BE2C (cell line): Measurements from ENCODE around the gene DLX6.

ENCODE experiments used
- DNase-seq: peaks from one replicate; pipeline ENCODE4 v3.0.0-alpha.2; 2020
- H3K27me3 ChIP-seq: fragments of 250-450 bp; sonication (Bioruptor Pico); 2 replicates; pipeline ENCODE4 v1.5.1; 2020; ENCODE audit warnings: mild to moderate bottlenecking
- H3K36me3 ChIP-seq: fragments of 250-450 bp; sonication (Bioruptor Pico); 2 replicates; pipeline ENCODE4 v1.5.1; 2020; ENCODE audit warnings: mild to moderate bottlenecking
- H3K4me1 ChIP-seq: fragments of 250-450 bp; sonication (Bioruptor Pico); 2 replicates; pipeline ENCODE4 v1.5.1; 2020
- H3K4me3 ChIP-seq: 2 replicates; pipeline ENCODE4 v1.5.1; 2011; ENCODE audit warnings: low read depth, low read length
- H3K9me3 ChIP-seq: fragments of 250-450 bp; sonication (Bioruptor Pico); 2 replicates; pipeline ENCODE4 v1.5.1; 2020
- CTCF ChIP-seq: IDR thresholded peaks from 2 replicates; pipeline ENCODE4 v1.5.1; 2012; ENCODE audit warnings: mild to moderate bottlenecking, low read depth, low read length

Gene DLX6

GRCh38 chr7:97007583-97007861 is 2.2 kb downstream of the DLX6 start:
- Histone ChIP-seq H3K9me3 (no peaks in the 10 kb centered on the region), H3K4me1 (no peaks in the 10 kb centered on the region), H3K36me3 (peaks cover 14% of the 10 kb centered on the region), H3K27me3 (no peaks in the 10 kb centered on the region), H3K4me3 (no peak overlapping the region)
- no peak for DNase-seq
- TF ChIP-seq CTCF: no peak

GRCh38 chr7:97008275-97008917 is 3.0 kb downstream of the DLX6 start:
- H3K9me3 ChIP-seq: no peaks in the 10 kb centered on the region
- no peak overlapping the region for H3K4me3 ChIP-seq
- TF ChIP-seq CTCF: no peak
- H3K4me1 ChIP-seq: no peaks in the 10 kb centered on the region
- DNase-seq: no peak
- H3K36me3 ChIP-seq: peaks cover 14% of the 10 kb centered on the region
- H3K27me3 ChIP-seq: no peaks in the 10 kb centered on the region

GRCh38 chr7:97009753-97010732 is 4.7 kb downstream of the DLX6 start:
- TF ChIP-seq CTCF: no peak

GRCh38 chr7:97011104-97011503 is 5.8 kb downstream of the DLX6 start:
- peaks cover 14% of the 10 kb centered on the region for H3K36me3 ChIP-seq
- H3K4me1 ChIP-seq: peaks cover 4% of the 10 kb centered on the region; the same call in 1 of the 2 replicates
- no peaks in the 10 kb centered on the region for H3K9me3 ChIP-seq
- H3K27me3 ChIP-seq: no peaks in the 10 kb centered on the region
- no peak for DNase-seq
- no peak overlapping the region for H3K4me3 ChIP-seq
- TF ChIP-seq CTCF: no peak

More at GRCh38 chr7:97009753-97010732, 4.7 kb downstream of the DLX6 start:
- H3K27me3 ChIP-seq: no peaks in the 10 kb centered on the region
- H3K36me3 ChIP-seq: peaks cover 14% of the 10 kb centered on the region
- no peak for DNase-seq
- H3K4me1 ChIP-seq: peaks cover 4% of the 10 kb centered on the region; the same call in 1 of the 2 replicates
- H3K4me3 ChIP-seq: no peak overlapping the region
- H3K9me3 ChIP-seq: no peaks in the 10 kb centered on the region

- H3K4me1 ChIP-seq: peaks cover 4% of the 10 kb centered on the region; the same call in 1 of the 2 replicates
- H3K9me3 ChIP-seq: no peaks in the 10 kb centered on the region
- no peaks in the 10 kb centered on the region for H3K27me3 ChIP-seq
- no peak overlapping the region for H3K4me3 ChIP-seq
- TF ChIP-seq CTCF: no peak
- H3K36me3 ChIP-seq: peaks cover 14% of the 10 kb centered on the region
- DNase-seq: no peak
Measured at GRCh38 chr7:97011536-97012364, 6.4 kb downstream of the DLX6 start.
